ENCODE results near the gene SEZ6.

Gene SEZ6

DNA sequence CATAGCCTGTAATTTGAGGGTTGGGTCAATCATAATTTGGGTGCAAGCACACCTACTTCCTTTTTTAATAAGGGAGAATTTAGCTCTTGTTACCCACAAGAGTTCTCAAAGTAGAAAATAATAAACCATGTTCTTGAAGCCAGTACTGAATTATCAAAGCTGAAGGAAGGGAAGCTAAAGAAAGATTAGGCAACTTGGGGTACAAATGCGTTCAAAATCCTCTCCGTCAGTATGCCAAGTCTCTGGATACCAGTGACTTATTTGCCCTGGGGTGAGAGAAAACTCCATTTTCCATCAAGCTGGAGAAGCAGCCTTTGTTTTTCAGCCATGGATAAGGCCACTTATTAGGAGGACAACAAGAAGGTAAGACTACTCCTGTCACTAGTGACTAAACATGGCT lies 79.5 kb downstream of the SEZ6 start:
- DNase-seq = no peak

DNA sequence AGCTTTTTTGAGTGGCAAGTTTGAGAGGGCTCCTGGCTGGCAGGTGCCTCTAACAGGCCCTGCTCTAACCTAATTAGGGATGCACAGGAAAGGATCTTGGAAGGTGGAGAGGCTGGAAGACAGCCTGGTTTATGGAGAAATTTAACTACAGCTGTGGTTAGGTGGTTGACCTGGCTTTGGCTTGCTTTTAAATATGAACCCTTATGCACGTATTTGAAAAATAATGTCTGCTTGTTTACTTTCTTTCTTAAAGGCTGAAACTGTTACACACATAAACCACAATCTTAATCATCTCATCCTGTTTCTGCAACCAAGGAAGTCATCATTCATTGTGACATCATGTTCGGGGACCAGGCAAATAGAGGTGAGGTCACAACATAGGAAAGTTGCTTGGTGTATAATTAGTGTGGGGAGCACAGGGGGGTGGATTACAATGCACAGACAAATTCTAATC lies 79.9 kb downstream of the SEZ6 start:
- peak; percentile 75 for DNase-seq

DNA sequence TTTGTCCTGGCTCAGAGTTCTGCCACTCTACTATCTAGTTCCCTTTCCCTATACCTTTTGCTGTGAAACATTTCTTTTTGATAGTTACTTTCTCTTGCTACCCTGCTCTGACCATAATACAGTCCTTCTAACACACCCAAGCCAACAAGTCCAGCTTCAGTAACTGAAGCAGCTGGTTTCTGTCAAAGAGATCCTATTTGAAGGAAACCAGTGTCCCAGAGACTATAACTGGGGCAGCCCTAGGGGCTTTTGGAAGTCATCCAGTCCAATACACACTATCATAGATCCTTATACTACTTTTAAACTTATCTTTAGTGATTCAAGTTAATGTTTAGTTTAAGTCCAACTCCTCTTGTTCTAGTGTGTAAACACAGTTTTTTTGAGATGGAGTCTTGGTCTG lies 85.6 kb downstream of the SEZ6 start:
- no peak for DNase-seq

DNA sequence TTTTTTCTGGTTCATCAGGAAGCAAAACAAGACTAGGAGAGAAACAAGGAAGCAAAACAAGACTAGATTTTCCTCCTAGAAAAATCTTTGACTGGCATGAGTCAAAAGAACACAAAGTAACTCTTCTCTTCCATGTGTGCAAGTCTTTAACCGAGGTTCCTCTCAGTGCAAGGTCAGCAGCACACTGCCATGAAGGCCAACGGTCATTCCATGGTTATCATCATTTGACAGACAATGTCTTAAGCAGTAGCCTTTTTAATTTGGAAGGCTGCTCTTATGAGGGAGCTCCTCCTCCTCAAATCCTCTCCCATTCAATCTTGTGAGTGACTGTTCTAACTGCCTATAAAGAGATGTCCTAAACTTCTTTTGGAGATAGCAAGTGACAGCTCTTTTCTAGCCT lies 87.5 kb downstream of the SEZ6 start:
- no peak for DNase-seq

DNA sequence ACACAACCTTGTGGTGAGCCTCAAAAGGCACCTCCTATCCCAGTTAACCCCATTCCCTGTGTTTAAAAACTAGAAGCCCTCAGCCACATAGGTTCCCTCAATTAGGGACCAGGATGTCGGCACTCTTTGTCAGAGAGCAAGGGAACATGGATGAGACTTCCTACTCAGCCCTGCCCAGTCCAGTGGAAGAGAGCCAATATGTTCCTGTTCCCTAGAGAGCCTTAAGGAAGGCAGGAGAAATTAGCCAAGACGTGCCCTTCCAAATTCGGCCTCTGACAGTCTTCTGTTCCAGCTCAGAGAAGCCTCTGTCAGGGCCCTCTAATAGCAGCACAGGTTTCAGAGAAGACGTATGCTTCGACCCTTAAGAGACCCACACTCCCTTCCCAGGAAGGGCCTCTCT lies 88.4 kb downstream of the SEZ6 start:
- no peak for DNase-seq

DNA sequence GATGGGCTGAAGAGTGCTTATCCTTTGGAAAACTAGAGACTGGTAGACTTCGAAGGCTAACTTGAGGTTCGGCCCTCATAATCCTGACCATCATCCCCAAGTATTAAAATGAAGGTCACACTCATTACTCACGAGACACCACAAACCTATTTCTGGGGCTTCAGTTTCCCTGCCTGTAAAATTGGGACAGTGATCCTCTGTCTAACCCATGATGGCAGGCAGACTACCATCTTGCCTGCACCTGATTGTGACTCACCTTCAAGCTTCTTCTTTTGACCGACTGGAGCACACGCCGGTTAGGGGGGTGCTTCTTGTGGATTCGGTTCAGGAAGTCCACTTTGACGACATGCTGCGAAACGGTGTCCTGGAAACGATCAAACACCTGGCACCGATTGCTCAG lies 88.8 kb downstream of the SEZ6 start:
- no peak for DNase-seq

DNA sequence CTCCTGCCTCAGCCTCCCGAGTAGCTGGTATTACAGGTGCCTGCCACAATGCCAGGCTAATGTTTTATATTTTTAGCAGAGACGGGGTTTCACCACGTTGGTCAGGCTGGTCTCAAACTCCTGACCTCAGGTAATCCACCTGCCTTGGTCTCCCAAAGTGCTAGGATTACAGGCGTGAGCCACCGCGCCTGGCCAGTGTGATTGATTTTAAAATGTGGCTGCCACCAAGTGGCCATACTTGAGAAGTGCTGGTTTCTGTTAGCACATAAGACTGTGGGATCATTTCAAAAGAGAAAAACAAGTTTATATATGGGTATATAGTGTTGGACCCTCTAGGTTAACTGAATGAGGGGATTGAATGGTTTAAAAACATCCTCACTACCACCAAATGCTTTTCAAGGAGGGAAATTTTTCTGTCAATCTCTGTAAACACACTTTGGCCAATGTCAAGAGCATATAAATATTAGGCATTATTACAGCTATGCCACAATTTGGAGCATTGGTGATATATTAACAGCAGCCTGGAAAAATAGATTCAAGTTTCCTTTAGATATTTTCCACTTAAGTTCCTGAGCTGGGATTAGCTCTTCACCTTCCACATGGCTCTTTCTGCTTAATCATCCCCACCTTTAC lies 89.4 kb downstream of the SEZ6 start:
- DNase-seq = peak; percentile 42

DNA sequence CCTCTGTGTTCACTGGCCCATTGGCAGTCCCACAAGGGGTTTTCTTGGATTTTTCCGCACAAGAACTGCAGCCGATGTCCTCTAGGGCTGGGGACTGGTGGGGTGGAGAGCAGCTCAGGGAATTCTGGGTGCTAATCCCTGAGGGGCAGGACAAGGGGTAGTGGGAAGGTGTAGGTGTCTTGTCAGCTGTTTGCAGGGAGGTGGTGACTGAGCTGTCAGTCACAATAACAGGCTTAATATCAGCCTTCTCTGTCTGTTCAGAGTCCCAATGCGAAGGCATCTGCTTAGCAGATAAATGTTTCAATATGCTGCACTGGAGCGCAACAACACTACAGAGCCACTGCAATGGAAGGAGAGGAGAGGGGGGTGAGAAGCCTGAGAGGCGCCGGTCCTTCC lies 92.9 kb downstream of the SEZ6 start:
- DNase-seq = no peak

DNA sequence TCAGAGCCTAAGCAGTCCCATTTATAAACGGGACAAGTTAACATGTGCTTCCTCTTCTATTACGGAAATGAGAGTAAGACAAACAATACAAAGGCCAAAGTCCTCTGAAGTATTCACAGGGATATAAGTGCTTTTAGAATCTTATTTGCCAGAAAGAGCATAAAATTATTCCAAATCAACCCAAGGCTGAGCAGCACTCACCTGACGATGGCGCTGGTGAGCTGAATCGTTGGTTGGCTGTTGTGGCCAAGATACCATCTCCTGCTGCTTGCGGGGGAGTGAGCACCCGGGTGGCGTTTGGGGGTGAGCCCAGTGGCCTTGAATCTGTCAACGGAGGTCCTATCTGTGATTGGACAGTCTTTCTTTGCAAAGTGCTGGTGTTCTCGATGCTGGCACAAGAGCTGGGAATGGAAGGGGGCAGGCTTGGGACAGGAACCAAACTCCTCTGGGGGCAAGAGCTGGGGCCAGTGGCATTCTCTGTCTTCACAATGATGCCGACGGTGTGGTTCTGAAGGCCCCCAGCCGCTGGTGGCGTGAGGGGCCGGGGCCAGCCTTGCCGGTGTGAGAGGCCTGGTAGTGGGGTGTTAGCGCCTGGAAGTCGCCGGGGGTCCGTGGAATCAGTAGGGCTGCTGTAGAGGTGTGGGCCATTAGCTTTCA lies 93.4 kb downstream of the SEZ6 start:
- no peak for DNase-seq

DNA sequence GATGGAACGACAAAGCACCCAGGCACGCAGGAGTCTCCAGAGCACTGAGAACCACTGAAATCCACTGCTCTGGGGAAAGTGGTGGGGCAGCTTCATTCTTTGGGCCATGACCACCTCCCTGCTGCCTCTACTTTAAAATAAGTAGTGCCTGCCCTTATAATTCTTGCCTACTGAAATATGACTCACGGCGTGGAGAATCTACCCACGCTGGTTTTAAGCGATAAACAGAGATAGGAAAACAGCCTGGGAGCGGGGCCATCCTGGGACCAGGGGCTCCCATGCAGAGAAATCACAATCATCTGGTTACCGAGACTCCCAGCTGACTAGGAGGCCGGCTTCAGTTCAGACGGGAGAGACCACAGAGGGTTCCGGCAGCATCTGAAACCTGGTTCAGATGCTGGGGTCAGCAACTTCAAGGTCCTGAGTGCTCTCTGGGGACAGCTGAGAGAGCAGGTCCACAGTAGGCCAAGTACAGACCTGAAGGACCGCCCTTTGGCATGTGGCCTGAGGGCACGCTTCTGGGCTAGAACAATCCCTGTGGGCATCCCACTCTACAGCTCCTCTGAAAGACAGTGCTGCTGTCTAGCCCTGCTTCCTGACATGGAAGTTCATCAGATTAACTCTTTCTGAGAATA lies 94.3 kb downstream of the SEZ6 start:
- no peak for DNase-seq

DNA sequence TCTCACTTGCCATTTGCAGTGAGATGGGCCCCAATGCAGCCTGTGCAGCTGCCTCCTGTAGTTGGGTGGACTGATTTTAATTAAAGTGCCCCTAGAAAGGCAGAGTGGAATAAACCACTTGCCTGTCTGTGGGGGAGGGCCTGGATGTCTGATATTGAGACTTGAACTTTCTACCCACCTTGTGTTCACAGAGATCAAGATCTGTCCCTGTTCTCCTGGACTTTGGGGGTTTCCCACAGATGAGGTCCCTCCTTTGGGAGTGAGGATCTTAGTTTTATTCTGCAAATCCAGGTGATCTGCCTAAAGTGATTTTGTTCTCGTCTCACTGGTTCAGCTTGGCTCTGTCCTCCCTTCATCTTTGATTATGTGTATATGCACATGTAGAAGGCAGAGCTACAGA lies 95.3 kb downstream of the SEZ6 start:
- no peak for DNase-seq

DNA sequence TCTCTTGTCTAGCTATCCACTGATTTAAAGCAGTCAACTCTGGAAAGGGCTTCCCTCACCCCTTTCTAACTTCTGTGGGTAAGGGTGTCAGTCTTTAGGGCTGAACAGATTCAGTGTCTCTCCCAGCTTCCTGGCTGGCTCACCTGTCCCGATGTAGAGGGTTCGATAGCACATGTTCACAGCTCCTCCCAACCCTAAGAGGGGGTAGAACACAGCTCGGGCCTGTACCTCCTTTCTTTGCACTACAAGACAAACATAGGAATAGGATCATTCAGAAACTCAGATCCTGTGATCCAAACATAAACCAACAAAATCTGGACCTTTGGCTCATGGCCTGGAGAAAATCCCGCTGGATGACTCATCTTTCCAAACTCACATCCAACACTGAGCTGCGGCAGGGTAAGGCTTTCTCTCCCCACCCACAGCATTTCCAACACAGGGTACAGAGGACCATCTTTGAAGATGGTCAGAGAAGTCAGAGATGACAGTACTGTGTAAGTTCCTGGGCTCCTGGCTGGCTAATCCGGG lies 97.1 kb downstream of the SEZ6 start:
- no peak for DNase-seq

DNA sequence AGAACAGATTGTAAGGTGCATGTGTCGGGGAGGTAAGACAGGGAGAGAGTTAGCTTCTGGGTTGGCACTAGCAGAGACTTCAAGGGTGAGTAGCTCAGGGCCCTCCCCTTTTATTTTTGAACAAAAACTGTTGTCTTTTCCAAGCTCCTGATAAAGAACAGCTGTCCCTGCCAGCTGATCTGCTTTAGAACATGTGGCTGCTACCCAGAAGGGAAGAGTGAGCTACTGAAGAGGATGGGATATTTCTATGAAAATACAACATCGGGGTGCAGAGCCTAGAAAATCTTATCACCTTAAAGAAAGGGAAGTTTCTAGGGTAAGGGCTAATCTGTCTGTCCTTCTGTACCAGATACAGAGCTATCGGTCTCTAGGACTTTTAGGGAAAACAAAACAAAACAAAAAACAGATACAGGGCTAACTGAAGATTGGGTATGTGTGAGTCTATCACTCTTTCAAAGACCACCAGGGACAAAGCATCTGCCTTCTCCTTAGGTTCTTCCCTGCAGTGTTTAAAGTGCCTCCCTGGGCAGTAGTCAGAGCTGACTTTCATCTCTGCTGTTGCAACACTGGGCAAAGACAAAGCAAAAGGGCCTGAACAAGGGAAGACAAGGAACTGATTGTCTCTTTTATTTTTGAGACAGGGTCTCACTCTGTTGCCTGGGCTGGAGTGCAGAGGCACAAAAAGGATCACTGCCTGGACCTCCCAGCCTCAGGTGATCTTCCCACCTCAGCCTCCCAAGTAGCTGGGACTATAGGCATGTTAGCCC lies 97.9 kb downstream of the SEZ6 start:
- no peak for DNase-seq

DNA sequence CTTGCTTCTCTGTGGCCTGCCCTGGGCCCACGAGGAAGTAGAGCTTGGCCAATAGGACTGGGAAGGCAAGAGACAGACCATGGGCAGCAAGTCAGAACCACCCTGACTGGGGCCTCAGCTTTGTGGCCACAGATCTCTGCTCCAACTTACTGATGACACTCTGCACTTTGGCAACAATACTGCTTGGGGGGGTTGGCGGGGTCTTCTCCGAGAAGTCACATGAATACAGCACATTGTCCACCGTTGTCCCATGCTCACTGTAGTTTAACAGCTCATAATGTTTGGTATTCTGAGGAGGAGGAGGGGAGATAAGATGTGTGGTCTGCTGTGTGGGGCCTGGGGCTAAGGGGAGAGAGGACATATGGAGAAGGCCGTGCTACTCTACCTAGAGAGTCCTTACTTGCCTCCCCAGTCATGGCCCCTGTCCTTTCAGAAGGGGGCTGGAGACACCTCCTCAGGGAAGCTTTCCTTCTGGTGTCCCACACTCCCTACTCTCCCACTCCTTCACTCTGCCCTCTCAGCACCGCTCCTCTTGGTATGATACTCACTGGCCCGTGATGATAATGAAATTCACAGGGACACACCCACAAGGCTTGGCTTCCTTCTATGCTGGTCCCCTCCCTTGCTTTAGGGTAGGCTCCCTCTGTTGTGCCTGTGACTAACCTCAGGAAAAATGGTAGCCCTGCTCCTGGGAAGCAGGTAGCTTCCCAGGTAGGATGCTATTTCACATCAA lies 99.0 kb downstream of the SEZ6 start:
- DNase-seq = no peak

DNA sequence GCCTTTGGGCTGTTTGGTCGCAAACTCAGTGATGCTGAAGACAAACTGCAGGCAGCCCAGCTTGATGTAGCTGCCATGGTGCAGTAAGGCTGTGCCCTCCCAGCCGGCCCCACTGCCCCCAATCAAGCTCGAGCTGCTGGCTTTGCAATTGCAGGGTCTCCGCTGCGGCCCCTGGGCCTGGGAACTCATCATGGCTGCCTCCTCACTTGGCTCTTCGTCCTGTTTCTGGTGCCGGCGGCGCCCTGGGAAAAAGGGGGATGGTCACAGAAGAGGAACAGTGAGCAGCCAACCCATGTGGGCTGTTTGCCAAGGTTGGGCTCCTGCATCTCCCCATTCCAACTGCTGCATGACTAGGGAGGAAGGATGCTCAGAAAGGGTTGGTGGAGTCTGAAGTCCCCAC lies 99.6 kb downstream of the SEZ6 start:
- DNase-seq = no peak
